ENCODE measurements around the gene MTFR1L.

MTFR1L gene

DNA sequence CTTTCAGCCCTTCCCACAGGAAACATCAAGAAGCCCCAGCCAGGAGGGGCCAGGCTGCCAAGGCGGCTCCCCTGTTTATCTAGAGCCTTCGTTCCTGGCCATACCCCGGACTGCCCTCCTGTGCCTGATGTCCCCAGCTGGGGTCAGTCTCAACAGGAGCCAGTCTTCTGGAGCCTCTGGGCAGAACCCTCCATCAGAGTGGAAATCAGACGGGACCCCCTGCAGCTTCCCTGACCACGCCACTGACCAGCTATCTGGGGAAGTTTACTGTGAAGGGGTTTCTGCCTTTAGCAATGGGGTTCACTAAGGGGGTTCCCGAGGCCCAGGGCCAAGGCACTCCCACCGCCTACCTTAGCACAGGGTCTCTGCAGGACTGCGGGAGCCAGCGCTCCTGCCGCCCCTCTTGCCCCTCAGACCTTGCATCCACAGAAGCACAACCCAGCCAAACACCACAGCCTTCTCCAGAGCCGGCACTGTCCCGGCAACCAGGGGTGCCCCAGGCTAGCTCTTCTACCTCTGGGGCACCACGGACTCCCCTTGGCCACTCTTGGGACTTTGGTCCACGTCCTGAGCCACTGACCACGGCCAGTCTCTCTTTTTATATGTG, 3.5 kb upstream of the MTFR1L start:
- Mint-ChIP-seq H3K27me3 (no peaks in the 10 kb centered on the region), H3K27ac (peak overlapping the region; percentile 45), H3K4me1 (peaks cover 40% of the 10 kb centered on the region), H3K36me3 (peaks cover 6% of the 10 kb centered on the region), H3K4me3 (no peak overlapping the region), H3K9me3 (no peaks in the 10 kb centered on the region)
- CTCF ChIA-PET, result no interaction called here
- no peak for DNase-seq

DNA sequence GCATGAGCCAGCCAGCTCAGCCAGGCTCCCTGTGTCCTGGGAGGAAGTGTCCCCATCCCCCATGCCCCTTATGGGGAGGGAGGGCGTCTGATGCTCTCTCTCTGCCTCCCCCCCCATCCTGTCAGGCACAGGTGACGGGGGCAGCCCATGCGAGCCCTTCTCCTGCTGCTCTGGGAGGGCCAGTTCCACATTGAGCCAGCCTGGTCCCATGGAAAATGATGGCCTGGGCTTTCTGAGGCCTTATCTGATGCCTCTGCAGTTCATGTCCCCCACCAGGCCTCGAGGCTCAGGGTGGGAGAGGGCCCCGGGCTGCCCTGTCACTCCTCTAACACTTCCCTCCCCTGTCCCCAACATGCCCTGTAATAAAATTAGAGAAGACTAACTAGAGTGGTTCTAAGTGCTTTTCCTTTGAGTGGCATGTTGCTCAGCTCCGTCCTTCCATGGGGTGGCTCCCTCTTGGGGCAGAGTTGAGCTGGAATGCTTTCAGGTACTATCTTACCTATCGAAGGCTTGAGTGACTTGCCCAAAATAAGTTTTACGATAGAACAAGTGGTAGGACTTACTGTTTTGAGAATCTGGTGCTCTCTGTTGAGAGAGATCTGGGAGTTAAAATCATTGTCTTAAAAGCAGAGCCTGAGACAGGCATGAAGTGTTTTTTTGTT, 1.8 kb upstream of the MTFR1L start:
- Mint-ChIP-seq H3K27ac (peak overlapping the region; percentile 85), H3K27me3 (no peaks in the 10 kb centered on the region), H3K4me1 (peaks cover 49% of the 10 kb centered on the region), H3K36me3 (peaks cover 6% of the 10 kb centered on the region), H3K9me3 (no peaks in the 10 kb centered on the region), H3K4me3 (peak overlapping the region; percentile 97)
- CTCF ChIA-PET, result interaction anchor here (0.9 kb wide), 1 partner anchor 125 kb away, joined by 3 read pairs; no protein-coding TSS in a partner anchor
- DNase-seq, result no peak

DNA sequence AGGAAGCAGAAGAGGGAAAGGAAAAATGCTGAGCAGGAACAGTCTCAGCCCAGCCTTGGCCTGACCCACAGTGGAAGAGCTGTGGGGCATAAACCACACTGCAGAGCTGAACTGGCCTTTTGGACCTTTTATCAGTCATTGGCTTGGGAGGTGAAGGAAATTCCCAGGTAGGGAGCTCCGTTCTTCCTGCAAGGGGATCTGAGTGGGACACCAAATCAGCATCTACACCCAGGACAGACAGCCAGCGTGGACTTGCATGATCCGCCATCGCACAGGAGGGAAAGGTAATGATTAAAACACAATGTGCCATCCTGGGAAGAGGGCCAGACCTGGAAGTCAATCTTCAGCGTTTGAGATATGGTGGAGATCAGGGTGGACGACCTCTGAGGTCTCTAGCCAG, 1.2 kb upstream of the MTFR1L start:
- Mint-ChIP-seq H3K36me3 (peaks cover 9% of the 10 kb centered on the region), H3K27me3 (no peaks in the 10 kb centered on the region), H3K4me1 (peaks cover 51% of the 10 kb centered on the region), H3K27ac (peak overlapping the region; percentile 85), H3K9me3 (no peaks in the 10 kb centered on the region), H3K4me3 (peak overlapping the region; percentile 97)
- CTCF ChIA-PET, result interaction anchor here (0.9 kb wide), 1 partner anchor 125 kb away, joined by 3 read pairs; no protein-coding TSS in a partner anchor
- DNase-seq, result no peak

GRCh38 chr1:25820247-25821111, 725 bp downstream of the MTFR1L start:
- H3K27ac Mint-ChIP-seq, result peak overlapping the region; percentile 94
- peak overlapping the region; percentile 97 for H3K4me3 Mint-ChIP-seq
- peak; percentile 88 for DNase-seq
- no peaks in the 10 kb centered on the region for H3K27me3 Mint-ChIP-seq
- CTCF ChIA-PET, result interaction anchor here (1.0 to 1.2 kb wide), 2 partner anchors 10 to 75 kb away, joined by 3 to 4 read pairs; no protein-coding TSS in a partner anchor
- peaks cover 14% of the 10 kb centered on the region for H3K36me3 Mint-ChIP-seq
- H3K4me1 Mint-ChIP-seq, result peaks cover 51% of the 10 kb centered on the region
- no peaks in the 10 kb centered on the region for H3K9me3 Mint-ChIP-seq

DNA sequence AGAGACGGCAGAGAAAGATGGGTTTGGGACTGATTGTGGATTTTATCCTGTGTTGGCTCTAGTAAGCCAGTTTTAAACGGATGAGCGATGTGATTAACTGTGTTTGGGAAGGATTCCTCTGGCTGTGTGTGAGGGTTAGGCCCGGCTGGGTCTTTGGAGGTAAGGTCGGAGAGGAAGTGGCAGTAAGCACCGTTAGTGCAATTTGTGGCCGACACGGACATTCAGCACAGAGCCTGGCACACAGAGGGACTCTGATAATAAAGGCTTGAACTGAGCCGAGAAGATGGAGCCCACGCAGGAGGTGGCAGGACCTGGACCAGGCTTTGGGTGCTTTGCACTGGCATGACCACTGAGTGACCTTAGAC, 1.3 kb downstream of the MTFR1L start:
- CTCF ChIA-PET, result interaction anchor here (2.3 kb wide), 1 partner anchor 75 kb away, joined by 8 read pairs; no protein-coding TSS in a partner anchor
- no peak for DNase-seq
- H3K9me3 Mint-ChIP-seq, result no peaks in the 10 kb centered on the region
- H3K27me3 Mint-ChIP-seq, result no peaks in the 10 kb centered on the region
- H3K4me1 Mint-ChIP-seq, result peaks cover 51% of the 10 kb centered on the region
- peak overlapping the region; percentile 95 for H3K4me3 Mint-ChIP-seq
- H3K36me3 Mint-ChIP-seq, result peaks cover 15% of the 10 kb centered on the region
- H3K27ac Mint-ChIP-seq, result peak overlapping the region; percentile 94

- H3K27ac Mint-ChIP-seq, result peak overlapping the region; percentile 94
- peak overlapping the region; percentile 95 for H3K4me3 Mint-ChIP-seq
- H3K9me3 Mint-ChIP-seq, result no peaks in the 10 kb centered on the region
- H3K27me3 Mint-ChIP-seq, result no peaks in the 10 kb centered on the region
- CTCF ChIA-PET, result interaction anchor here (0.8 to 2.3 kb wide), 2 partner anchors 75 to 208 kb away, joined by 3 to 8 read pairs; no protein-coding TSS in a partner anchor
- H3K36me3 Mint-ChIP-seq, result peaks cover 18% of the 10 kb centered on the region
- DNase-seq, result no peak
- peaks cover 47% of the 10 kb centered on the region for H3K4me1 Mint-ChIP-seq
Measured at GRCh38 chr1:25821630-25822091, 1.9 kb downstream of the MTFR1L start.

DNA sequence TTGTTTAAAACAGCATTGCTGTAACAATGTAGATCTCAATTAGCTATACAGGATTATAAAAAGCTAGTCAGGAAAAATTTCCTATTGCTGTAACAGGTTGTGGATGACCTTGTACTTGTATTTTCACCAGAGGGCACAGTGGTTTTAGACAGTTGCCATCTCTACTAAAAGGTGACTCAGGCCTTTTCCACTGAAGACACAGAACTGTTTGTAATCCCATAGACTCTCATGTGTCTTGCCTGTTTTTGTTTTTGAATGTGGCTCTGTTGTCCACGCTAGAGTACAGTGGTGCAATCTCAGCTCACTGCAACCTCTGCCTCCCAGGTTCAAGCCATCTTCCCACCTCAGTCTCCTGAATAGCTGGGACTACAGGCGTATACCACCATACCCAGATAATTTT, 5.9 kb downstream of the MTFR1L start:
- peaks cover 39% of the 10 kb centered on the region for H3K36me3 Mint-ChIP-seq
- no peak overlapping the region for H3K27ac Mint-ChIP-seq
- DNase-seq, result no peak
- H3K4me3 Mint-ChIP-seq, result no peak overlapping the region
- H3K4me1 Mint-ChIP-seq, result peaks cover 19% of the 10 kb centered on the region
- CTCF ChIA-PET, result no interaction called here
- H3K9me3 Mint-ChIP-seq, result no peaks in the 10 kb centered on the region
- no peaks in the 10 kb centered on the region for H3K27me3 Mint-ChIP-seq

GRCh38 chr1:25826571-25826970, 6.8 kb downstream of the MTFR1L start:
- Mint-ChIP-seq H3K9me3 (no peaks in the 10 kb centered on the region), H3K27ac (no peak overlapping the region), H3K4me3 (no peak overlapping the region), H3K36me3 (peaks cover 43% of the 10 kb centered on the region), H3K4me1 (peaks cover 12% of the 10 kb centered on the region), H3K27me3 (no peaks in the 10 kb centered on the region)
- no peak for DNase-seq
- CTCF ChIA-PET, result no interaction called here

DNA sequence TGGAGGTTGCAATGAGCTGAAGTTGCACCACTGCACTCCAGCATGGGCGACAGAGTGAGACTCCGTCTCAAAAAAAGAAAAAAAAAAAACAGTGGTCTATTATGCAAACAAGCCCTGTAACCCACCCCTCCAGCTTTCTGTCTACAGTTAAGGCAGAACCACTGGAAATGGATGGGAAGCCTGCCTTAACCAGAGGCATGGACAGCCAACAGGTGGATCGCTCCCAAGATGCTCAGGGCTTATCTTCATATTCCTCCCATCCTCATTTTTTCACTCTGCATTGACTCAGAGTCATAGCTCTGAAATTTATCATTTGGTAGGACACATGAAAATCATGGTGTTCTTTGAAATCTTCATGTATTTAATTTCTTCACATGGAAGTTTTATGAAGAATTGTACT, 8.7 kb downstream of the MTFR1L start:
- CTCF ChIA-PET, result no interaction called here
- H3K36me3 Mint-ChIP-seq, result peaks cover 53% of the 10 kb centered on the region
- no peaks in the 10 kb centered on the region for H3K9me3 Mint-ChIP-seq
- H3K27ac Mint-ChIP-seq, result no peak overlapping the region
- DNase-seq, result no peak
- peaks cover 13% of the 10 kb centered on the region for H3K4me1 Mint-ChIP-seq
- H3K27me3 Mint-ChIP-seq, result no peaks in the 10 kb centered on the region
- H3K4me3 Mint-ChIP-seq, result no peak overlapping the region

- peaks cover 51% of the 10 kb centered on the region for H3K36me3 Mint-ChIP-seq
- H3K4me3 Mint-ChIP-seq, result no peak overlapping the region
- H3K27ac Mint-ChIP-seq, result no peak overlapping the region
- H3K27me3 Mint-ChIP-seq, result no peaks in the 10 kb centered on the region
- H3K4me1 Mint-ChIP-seq, result peaks cover 12% of the 10 kb centered on the region
- CTCF ChIA-PET, result no interaction called here
- no peak for DNase-seq
- H3K9me3 Mint-ChIP-seq, result no peaks in the 10 kb centered on the region
Measured at GRCh38 chr1:25829046-25829445, 9.3 kb downstream of the MTFR1L start.

DNA sequence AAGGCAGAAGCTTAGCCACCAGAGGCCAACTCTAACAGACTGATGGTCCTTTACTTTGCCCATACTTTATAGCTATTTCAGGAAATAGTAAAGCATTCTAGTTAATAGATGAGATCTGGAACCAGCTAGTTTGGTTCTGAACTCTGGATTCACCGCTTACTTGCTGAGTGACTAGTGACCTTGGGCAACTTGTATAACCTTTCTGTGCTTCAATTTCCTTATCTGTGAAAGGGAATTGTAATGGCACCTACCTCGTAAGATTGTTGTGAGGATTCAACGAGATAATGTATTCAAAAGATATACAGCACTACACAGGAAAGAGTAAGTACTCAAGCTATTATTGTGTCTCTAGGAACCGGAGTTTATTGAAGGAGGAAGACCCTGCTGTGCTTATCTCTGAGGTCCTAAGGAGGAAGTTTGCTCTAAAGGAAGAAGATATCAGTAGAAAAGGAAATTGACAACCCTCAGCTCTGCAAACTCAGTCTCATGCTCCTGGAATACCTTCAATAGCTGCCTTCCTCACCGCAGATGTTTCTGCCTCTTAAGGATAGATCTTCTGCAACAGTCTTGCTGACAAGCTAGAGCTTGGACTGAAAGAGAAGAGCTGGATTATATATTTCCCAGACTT, 11.9 kb downstream of the MTFR1L start:
- H3K4me3 Mint-ChIP-seq, result no peak overlapping the region
- CTCF ChIA-PET, result interaction anchor here (1.0 to 1.3 kb wide), 2 partner anchors 11 to 165 kb away, joined by 3 to 4 read pairs; no protein-coding TSS in a partner anchor
- no peaks in the 10 kb centered on the region for H3K27me3 Mint-ChIP-seq
- H3K27ac Mint-ChIP-seq, result peak overlapping the region; percentile 4
- peaks cover 12% of the 10 kb centered on the region for H3K4me1 Mint-ChIP-seq
- peaks cover 58% of the 10 kb centered on the region for H3K36me3 Mint-ChIP-seq
- H3K9me3 Mint-ChIP-seq, result no peaks in the 10 kb centered on the region
- DNase-seq, result no peak

DNA sequence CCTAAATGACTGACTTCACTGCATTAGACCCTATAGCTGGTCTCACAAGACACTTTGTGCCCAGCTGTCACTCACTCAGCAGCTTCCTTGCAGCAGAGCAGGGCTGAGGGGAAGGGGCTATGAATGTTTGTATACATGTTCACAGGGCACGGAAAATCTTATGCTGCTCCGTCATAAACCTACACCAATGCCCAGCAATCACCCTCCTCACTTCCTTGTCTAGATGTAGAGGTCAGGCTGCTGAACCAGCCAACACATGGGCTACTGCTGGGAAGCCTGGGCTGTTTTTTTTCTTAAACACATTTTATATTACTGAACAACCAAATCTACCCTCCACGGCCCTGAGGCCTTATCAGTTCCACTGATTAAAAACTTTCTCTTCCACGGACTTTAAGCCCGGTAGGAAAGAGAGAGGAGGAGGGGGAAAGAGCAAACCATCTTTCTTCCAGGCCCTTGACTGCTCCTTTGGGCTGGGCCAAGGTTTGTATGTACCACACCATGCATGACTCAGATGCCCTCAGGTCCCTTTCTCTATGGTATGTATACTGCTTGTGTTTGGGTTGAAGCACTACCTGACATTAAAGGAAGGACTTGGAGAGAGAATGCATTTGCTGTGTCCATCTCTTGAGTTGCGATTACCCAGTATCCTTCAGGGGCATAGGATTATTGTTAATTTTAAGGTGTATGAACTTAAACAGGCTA, 12.7 kb downstream of the MTFR1L start:
- no peak overlapping the region for H3K4me3 Mint-ChIP-seq
- H3K27ac Mint-ChIP-seq, result no peak overlapping the region
- H3K27me3 Mint-ChIP-seq, result no peaks in the 10 kb centered on the region
- CTCF ChIA-PET, result interaction anchor here (1.0 to 1.3 kb wide), 3 partner anchors 10 to 165 kb away, joined by 3 to 4 read pairs (median 3); no protein-coding TSS in a partner anchor
- DNase-seq, result no peak
- H3K4me1 Mint-ChIP-seq, result peaks cover 12% of the 10 kb centered on the region
- H3K9me3 Mint-ChIP-seq, result no peaks in the 10 kb centered on the region
- peaks cover 57% of the 10 kb centered on the region for H3K36me3 Mint-ChIP-seq

DNA sequence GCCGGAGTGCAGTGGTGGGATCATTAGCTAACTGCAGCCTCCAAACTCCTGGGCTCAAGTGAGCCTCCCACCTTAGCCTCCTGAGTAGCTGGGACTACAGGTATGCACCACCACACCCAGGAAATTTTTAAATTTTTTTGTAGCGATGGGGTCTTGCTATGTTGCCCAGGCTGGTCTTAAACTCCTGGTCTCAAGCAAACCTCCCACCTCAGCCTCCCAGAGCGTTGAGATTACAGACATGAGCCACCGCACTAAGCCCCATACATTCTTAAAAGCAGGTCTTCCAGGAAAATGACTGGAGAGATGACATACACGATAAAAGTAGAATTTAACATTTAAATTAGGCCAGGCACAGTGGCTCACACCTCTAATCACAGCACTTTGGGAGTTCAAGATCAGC, 13.4 kb downstream of the MTFR1L start:
- Mint-ChIP-seq H3K36me3 (peaks cover 53% of the 10 kb centered on the region), H3K4me3 (no peak overlapping the region), H3K9me3 (no peaks in the 10 kb centered on the region), H3K27me3 (no peaks in the 10 kb centered on the region), H3K27ac (peak overlapping the region; percentile 45), H3K4me1 (peaks cover 12% of the 10 kb centered on the region)
- no peak for DNase-seq
- CTCF ChIA-PET, result interaction anchor here (1.2 kb wide), 1 partner anchor 9 kb away, joined by 3 read pairs; no protein-coding TSS in a partner anchor

Data from activated naive CD4-positive, alpha-beta T cell treated with anti-CD3 and anti-CD28 coated beads, Interleukin-2, amount 10 ng/mL, durations not matched to agents 7 days and 5 days (primary cell).